PC-3 (cell line): ENCODE results near the gene THSD7A. TPM values are rescaled to one million over a fixed set of nuclear protein-coding genes. Genes with fewer than 3 reads are reported as not detected.

Experiments
- ATAC-seq: fragments of 200-7000 bp; cut with Tn5 transposase; 2 replicates; pipeline ENCODE4 v1.9.1; 2020; ENCODE audit warnings: mild to moderate bottlenecking, moderate library complexity
- BruUV-seq: library from RNA; stranded (reverse); fragments of 400-500 nt; replicated peaks from 2 replicates; lab custom pipeline; 2021; lab: Mats Ljungman, UMichigan
- CTCF ChIA-PET: fragments of 300-600 bp; sonication (Branson Sonifier 250); formaldehyde crosslinking; loops from one replicate; lab custom pipeline; 2022; ENCODE audit warnings: antibody characterized with exemption; lab: Charles Lee
- POLR2A ChIA-PET: fragments of 300-600 bp; sonication (Branson Sonifier 250); formaldehyde crosslinking; loops from one replicate; lab custom pipeline; 2022; ENCODE audit warnings: antibody characterized with exemption; ENCODE audit not compliant: unreplicated experiment; lab: Charles Lee
- DNase-seq: peaks from one replicate; pipeline ENCODE4 v3.0.0-alpha.2; 2015
- H2AFZ ChIP-seq: fragments of 300-600 bp; sonication (generic); 2 replicates; pipeline ENCODE4 v1.6.0; 2016; ENCODE audit warnings: antibody characterized with exemption, low read length
- H3F3A ChIP-seq: fragments of 300-600 bp; sonication (generic); one replicate; pipeline ENCODE4 v1.6.0; 2017; ENCODE audit warnings: antibody characterized with exemption, low read length, control low read depth, mild to moderate bottlenecking; ENCODE audit not compliant: unreplicated experiment
- H3K27ac ChIP-seq: fragments of 300-600 bp; sonication (generic); 2 replicates; pipeline ENCODE4 v1.5.1; 2016; ENCODE audit warnings: mild to moderate bottlenecking, low read length
- H3K27me3 ChIP-seq: fragments of 300-600 bp; sonication (generic); 2 replicates; pipeline ENCODE4 v1.6.1; 2016; ENCODE audit warnings: low read length, mixed read lengths
- H3K36me3 ChIP-seq: fragments of 300-600 bp; sonication (generic); 2 replicates; pipeline ENCODE4 v1.6.1; 2016; ENCODE audit warnings: low read depth, mixed run types, low read length, mixed read lengths
- H3K4me1 ChIP-seq: fragments of 300-600 bp; sonication (generic); 2 replicates; pipeline ENCODE4 v1.5.1; 2016; ENCODE audit warnings: low read length; ENCODE audit not compliant: insufficient read depth
- H3K4me2 ChIP-seq: fragments of 300-600 bp; sonication (generic); 2 replicates; pipeline ENCODE4 v1.6.0; 2016; ENCODE audit warnings: low read length
- H3K4me3 ChIP-seq: fragments of 300-600 bp; sonication (generic); 2 replicates; pipeline ENCODE4 v1.5.1; 2016; ENCODE audit warnings: mild to moderate bottlenecking, low read length, mixed read lengths
- H3K79me2 ChIP-seq: fragments of 300-600 bp; sonication (generic); 2 replicates; pipeline ENCODE4 v1.6.1; 2017; ENCODE audit warnings: low read length, mixed read lengths
- H3K9ac ChIP-seq: fragments of 300-600 bp; sonication (generic); 2 replicates; pipeline ENCODE4 v1.6.0; 2016; ENCODE audit warnings: mild to moderate bottlenecking, low read length
- H3K9me2 ChIP-seq: fragments of 300-600 bp; sonication (generic); replicated peaks from 2 replicates; pipeline ENCODE4 v1.6.1; 2016; ENCODE audit warnings: mixed run types, low read length, mixed read lengths
- H3K9me3 ChIP-seq: fragments of 300-600 bp; sonication (generic); 2 replicates; pipeline ENCODE4 v1.6.1; 2016; ENCODE audit warnings: low read length, mixed read lengths
- H4K20me1 ChIP-seq: fragments of 300-600 bp; sonication (generic); 2 replicates; pipeline ENCODE4 v1.6.1; 2016; ENCODE audit warnings: low read length, mixed read lengths
- EZH2 ChIP-seq: fragments of 300-600 bp; sonication (generic); IDR thresholded peaks from one replicate; pipeline ENCODE4 v1.6.1; 2017; ENCODE audit warnings: antibody characterized with exemption, mild to moderate bottlenecking, low read length; ENCODE audit not compliant: unreplicated experiment
- EZH2phosphoT487 ChIP-seq: fragments of 300-600 bp; sonication (generic); IDR thresholded peaks from 2 replicates; pipeline ENCODE4 v1.6.1; 2018; ENCODE audit warnings: mild to moderate bottlenecking, antibody characterized with exemption, low read length, borderline replicate concordance
- intact Hi-C: fragments of 100-400 bp; cut with micrococcal nuclease; formaldehyde crosslinking; loops from 2 replicates; pipeline ENCODE4 v1.9.0; 2023
- total RNA-seq: library from RNA; depleted of rRNA; stranded (reverse); fragments of >200 nt; gene quantifications from 2 replicates; pipeline ENCODE4 v1.2.3, GENCODE V29; 2014
- TF ChIP-seq, protein P1 (sequence below): fragments of 300-600 bp; sonication (generic); conservative IDR thresholded peaks from 2 replicates; pipeline ENCODE4 v1.5.1; 2017; ENCODE audit warnings: antibody characterized with exemption, low read depth, mild to moderate bottlenecking, low read length

The THSD7A gene
- total RNA-seq, 1 experiment from 2014 or later, result 0.04 TPM

DNA sequence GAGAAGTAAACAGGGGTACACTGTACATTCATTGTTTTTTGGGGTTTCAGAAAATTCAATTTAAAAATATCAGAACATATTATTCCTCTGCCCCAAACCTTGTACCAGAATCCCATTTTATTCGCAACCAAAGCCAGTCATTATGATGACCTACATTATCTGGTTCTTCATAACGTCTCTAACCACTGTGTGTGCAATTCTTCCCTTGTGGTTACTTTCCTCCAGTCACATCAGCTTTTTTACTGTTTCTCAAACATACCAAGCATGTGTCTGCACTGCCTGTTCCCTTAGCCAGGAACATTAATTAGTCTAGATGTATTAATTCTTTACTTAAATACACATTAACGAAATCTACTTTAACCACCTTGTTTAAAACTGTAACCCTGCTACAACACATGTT lies 64.8 kb downstream of the THSD7A start:
- Histone ChIP-seq H2AFZ (no peak overlapping the region), H4K20me1 (no peaks in the 10 kb centered on the region), H3K4me3 (no peak overlapping the region), H3F3A (no peaks in the 10 kb centered on the region), H3K9me2 (no peaks in the 10 kb centered on the region), H3K27ac (no peak overlapping the region), H3K4me1 (no peaks in the 10 kb centered on the region), H3K4me2 (no peak overlapping the region), H3K27me3 (no peaks in the 10 kb centered on the region), H3K36me3 (no peaks in the 10 kb centered on the region), H3K9me3 (no peaks in the 10 kb centered on the region), H3K79me2 (no peaks in the 10 kb centered on the region), H3K9ac (no peak overlapping the region)
- TF ChIP-seq EZH2, result no peak
- TF ChIP-seq, protein P1, sequence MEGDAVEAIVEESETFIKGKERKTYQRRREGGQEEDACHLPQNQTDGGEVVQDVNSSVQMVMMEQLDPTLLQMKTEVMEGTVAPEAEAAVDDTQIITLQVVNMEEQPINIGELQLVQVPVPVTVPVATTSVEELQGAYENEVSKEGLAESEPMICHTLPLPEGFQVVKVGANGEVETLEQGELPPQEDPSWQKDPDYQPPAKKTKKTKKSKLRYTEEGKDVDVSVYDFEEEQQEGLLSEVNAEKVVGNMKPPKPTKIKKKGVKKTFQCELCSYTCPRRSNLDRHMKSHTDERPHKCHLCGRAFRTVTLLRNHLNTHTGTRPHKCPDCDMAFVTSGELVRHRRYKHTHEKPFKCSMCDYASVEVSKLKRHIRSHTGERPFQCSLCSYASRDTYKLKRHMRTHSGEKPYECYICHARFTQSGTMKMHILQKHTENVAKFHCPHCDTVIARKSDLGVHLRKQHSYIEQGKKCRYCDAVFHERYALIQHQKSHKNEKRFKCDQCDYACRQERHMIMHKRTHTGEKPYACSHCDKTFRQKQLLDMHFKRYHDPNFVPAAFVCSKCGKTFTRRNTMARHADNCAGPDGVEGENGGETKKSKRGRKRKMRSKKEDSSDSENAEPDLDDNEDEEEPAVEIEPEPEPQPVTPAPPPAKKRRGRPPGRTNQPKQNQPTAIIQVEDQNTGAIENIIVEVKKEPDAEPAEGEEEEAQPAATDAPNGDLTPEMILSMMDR, result no peak
- TF ChIP-seq EZH2phosphoT487, result no peak
- ATAC-seq (no peak), DNase-seq (no peak)
- intact Hi-C loops, result no loop called here
- BruUV-seq, result no TSS peak
- CTCF ChIA-PET, result no interaction called here
- POLR2A ChIA-PET, result no interaction called here

DNA sequence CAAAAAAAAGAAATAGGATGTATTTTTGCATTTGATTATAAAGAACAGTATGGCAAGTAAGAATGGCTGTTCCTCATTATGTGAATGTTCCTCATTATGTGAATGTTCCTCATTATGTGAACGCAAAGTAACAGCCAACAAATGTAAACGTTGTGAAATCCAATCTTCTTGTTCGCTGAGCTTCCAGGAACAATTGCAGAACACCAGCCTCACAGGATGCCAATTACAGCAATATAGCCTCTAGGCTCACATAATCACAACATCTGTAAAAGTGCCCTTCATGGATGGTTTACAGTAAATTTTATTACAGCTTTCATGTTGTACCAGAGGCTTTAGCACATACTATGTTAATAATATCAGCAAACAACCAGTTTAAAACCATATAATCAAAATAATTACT lies 71.6 kb downstream of the THSD7A start:
- ATAC-seq (no peak), DNase-seq (no peak)
- no peaks in the 10 kb centered on the region for H3F3A ChIP-seq
- ChIA-PET POLR2A (no interaction called here), CTCF (no interaction called here)
- H3K4me1 ChIP-seq, result no peaks in the 10 kb centered on the region
- no peaks in the 10 kb centered on the region for H3K27me3 ChIP-seq
- TF ChIP-seq, protein P1, result no peak
- TF ChIP-seq EZH2, result no peak
- no peak for TF ChIP-seq EZH2phosphoT487
- H3K79me2 ChIP-seq, result no peaks in the 10 kb centered on the region
- no TSS peak for BruUV-seq
- H3K9me2 ChIP-seq, result no peaks in the 10 kb centered on the region
- H2AFZ ChIP-seq, result no peak overlapping the region
- no peak overlapping the region for H3K27ac ChIP-seq
- intact Hi-C loops, result no loop called here
- H3K9me3 ChIP-seq, result no peaks in the 10 kb centered on the region
- H3K4me3 ChIP-seq, result no peak overlapping the region
- no peaks in the 10 kb centered on the region for H3K36me3 ChIP-seq
- no peaks in the 10 kb centered on the region for H4K20me1 ChIP-seq
- H3K4me2 ChIP-seq, result no peak overlapping the region
- H3K9ac ChIP-seq, result no peak overlapping the region

DNA sequence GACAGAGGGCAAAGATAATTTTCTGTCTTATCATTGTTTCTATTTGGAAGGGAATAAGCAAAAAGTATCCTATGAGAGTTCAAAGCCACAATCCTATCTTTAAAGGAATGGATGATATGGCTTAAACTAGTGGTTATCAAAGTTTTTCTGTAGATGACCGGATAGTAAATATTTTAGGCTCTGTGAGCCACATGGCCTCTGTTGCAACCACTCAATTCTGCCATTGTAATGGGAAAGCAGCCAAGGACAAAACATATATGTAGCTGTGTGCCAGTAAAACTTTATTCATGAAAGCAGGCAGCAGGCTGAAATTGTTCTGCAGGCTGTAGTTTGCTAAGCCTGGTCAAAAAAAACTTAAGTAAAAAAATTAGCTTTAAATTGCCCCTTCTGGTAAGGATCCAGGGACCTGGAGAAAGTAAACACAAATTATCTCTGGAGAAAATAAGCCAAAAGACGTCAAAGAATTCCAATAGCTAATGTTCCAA lies 73.3 kb downstream of the THSD7A start:
- DNase-seq (no peak), ATAC-seq (no peak)
- Histone ChIP-seq H3K36me3 (no peaks in the 10 kb centered on the region), H3K27me3 (no peaks in the 10 kb centered on the region), H4K20me1 (no peaks in the 10 kb centered on the region), H3F3A (no peaks in the 10 kb centered on the region), H2AFZ (no peak overlapping the region), H3K27ac (no peak overlapping the region), H3K9ac (no peak overlapping the region), H3K4me3 (no peak overlapping the region), H3K9me3 (no peaks in the 10 kb centered on the region), H3K4me1 (no peaks in the 10 kb centered on the region), H3K9me2 (no peaks in the 10 kb centered on the region), H3K4me2 (no peak overlapping the region), H3K79me2 (no peaks in the 10 kb centered on the region)
- TF ChIP-seq EZH2, result no peak
- TF ChIP-seq, protein P1, result no peak
- no peak for TF ChIP-seq EZH2phosphoT487
- intact Hi-C loops, result no loop called here
- POLR2A ChIA-PET, result no interaction called here
- no TSS peak for BruUV-seq
- CTCF ChIA-PET, result no interaction called here
